Vagina (tissue), 2 donors: ENCODE data around the gene PLCB1.

ENCODE experiments used
- POLR2A ChIP-seq, 2 donors: fragments of 450-650 bp; IDR thresholded peaks; one replicate each; pipeline ENCODE4 v1.6.1; 2017; ENCODE audit warnings: antibody characterized with exemption in 2 of 2, mild to moderate bottlenecking in 2 of 2, moderate library complexity in 2 of 2
- POLR2AphosphoS5 ChIP-seq, 2 donors: sonication (generic); formaldehyde crosslinking; IDR thresholded peaks; one replicate each; pipeline ENCODE4 v1.9.0; 2017; ENCODE audit warnings: antibody characterized with exemption in 2 of 2, mild to moderate bottlenecking in 2 of 2, low read depth in 1 of 2; ENCODE audit not compliant: insufficient read depth in 1 of 2
- TF ChIP-seq, protein P1 (sequence below), 3 experiments: fragments of 450-650 bp in 2 of 3; fragments of 200-600 bp in 1 of 3; sonication (generic) in 1 of 3; IDR thresholded peaks; one replicate each; pipeline ENCODE4 v1.5.1; 2017 to 2019; ENCODE audit warnings: antibody characterized with exemption in 3 of 3, mild to moderate bottlenecking in 2 of 3, moderate library complexity in 2 of 3

DNA sequence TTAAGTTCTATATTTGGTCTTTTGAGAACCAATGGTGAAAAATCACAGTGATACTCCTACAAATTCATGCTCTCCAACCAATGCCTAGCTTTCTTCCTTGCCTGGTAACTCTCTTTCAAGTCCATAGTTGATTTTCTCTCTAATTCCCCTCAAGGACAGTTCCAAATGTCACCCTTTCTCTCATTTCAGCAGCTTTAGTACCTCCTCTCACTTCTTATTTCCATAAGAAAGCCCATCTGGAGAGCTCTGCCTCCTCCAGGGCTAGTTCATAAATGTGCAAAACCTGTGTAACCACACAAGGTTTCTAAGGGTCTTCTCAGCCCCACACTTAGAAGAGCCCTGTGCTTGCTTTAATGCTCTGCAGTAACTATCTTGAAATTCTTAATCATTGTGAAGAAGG lies 781.4 kb downstream of the PLCB1 start:
- TF ChIP-seq, protein P1, sequence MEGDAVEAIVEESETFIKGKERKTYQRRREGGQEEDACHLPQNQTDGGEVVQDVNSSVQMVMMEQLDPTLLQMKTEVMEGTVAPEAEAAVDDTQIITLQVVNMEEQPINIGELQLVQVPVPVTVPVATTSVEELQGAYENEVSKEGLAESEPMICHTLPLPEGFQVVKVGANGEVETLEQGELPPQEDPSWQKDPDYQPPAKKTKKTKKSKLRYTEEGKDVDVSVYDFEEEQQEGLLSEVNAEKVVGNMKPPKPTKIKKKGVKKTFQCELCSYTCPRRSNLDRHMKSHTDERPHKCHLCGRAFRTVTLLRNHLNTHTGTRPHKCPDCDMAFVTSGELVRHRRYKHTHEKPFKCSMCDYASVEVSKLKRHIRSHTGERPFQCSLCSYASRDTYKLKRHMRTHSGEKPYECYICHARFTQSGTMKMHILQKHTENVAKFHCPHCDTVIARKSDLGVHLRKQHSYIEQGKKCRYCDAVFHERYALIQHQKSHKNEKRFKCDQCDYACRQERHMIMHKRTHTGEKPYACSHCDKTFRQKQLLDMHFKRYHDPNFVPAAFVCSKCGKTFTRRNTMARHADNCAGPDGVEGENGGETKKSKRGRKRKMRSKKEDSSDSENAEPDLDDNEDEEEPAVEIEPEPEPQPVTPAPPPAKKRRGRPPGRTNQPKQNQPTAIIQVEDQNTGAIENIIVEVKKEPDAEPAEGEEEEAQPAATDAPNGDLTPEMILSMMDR (IDR thresholded peaks at IDR 0.05), result no peak
- no peak for TF ChIP-seq POLR2A (IDR thresholded peaks at IDR 0.05)
- no peak for TF ChIP-seq POLR2AphosphoS5 (IDR thresholded peaks at IDR 0.05; ENCODE audit: insufficient read depth in 1 of 2, low read depth in 1 of 2)
